HEK293 (cell line): ENCODE measurements around the gene CFAP46.
A peak's percentile ranks its signal among the peaks of the same experiment; 100 is the strongest.

ENCODE experiments used
- CTCF ChIA-PET: fragments of 350-600 bp; formaldehyde crosslinking; extraction: SDS; loops from one replicate; lab custom pipeline; 2021; ENCODE audit warnings: antibody characterized with exemption; lab: Yijun Ruan, JAX
- POLR2A ChIA-PET: fragments of 300-600 bp; formaldehyde crosslinking; extraction: SDS; loops from one replicate; lab custom pipeline; 2020; ENCODE audit warnings: antibody characterized with exemption, inconsistent platforms; lab: Yijun Ruan, JAX
- H3K27ac ChIP-seq: fragments of 200-500 bp; sonication (Bioruptor generic); 2 replicates; pipeline ENCODE4 v1.5.1; 2014; ENCODE audit warnings: low read depth, low read length, control low read depth, inconsistent platforms; ENCODE audit errors: extremely low read depth
- H3K36me3 ChIP-seq, 2 experiments: fragments of 200-500 bp in 1 of 2; sonication (Bioruptor generic) in 1 of 2; 1 replicate in 1 of 2; 2 replicates in 1 of 2; pipeline ENCODE4 v1.5.1; 2014 to 2017; ENCODE audit warnings: inconsistent platforms in 2 of 2, low read length in 2 of 2; ENCODE audit not compliant: control insufficient read depth in 2 of 2, insufficient read depth in 1 of 2
- H3K4me1 ChIP-seq: fragments of 200-500 bp; sonication (Bioruptor generic); 2 replicates; pipeline ENCODE4 v1.5.1; 2014; ENCODE audit warnings: mild to moderate bottlenecking, low read length, inconsistent platforms; ENCODE audit not compliant: control insufficient read depth, insufficient read depth
- H3K4me3 ChIP-seq: 2 replicates; pipeline ENCODE4 v1.5.1; 2011; ENCODE audit warnings: low read depth, mild to moderate bottlenecking, control low read depth, low read length, moderate library complexity
- H3K9me3 ChIP-seq: fragments of 200-500 bp; sonication (Bioruptor generic); 2 replicates; pipeline ENCODE4 v1.5.1; 2014; ENCODE audit warnings: low read depth, low read length, inconsistent platforms; ENCODE audit not compliant: control insufficient read depth, insufficient read depth
- EGR2 ChIP-seq: fragments of 450-650 bp; formaldehyde crosslinking; IDR thresholded peaks from 2 replicates; pipeline ENCODE4 v1.5.1; 2016; ENCODE audit warnings: low read depth, missing biosample characterization, missing genetic modification characterization
- KLF1 ChIP-seq: fragments of 450-650 bp; formaldehyde crosslinking; IDR thresholded peaks from 2 replicates; pipeline ENCODE4 v1.5.1; 2016; ENCODE audit warnings: missing biosample characterization, missing genetic modification characterization
- KLF10 ChIP-seq: fragments of 450-650 bp; IDR thresholded peaks from 2 replicates; pipeline ENCODE4 v1.5.1; 2018; ENCODE audit warnings: missing biosample characterization, mild to moderate bottlenecking, missing genetic modification characterization
- PRDM1 ChIP-seq: fragments of 450-650 bp; formaldehyde crosslinking; IDR thresholded peaks from 2 replicates; pipeline ENCODE4; 2016; ENCODE audit warnings: missing biosample characterization, missing genetic modification characterization
- PRDM2 ChIP-seq: fragments of 450-650 bp; formaldehyde crosslinking; IDR thresholded peaks from 2 replicates; pipeline ENCODE4 v1.5.1; 2016; ENCODE audit warnings: missing biosample characterization, missing genetic modification characterization, borderline replicate concordance
- ZFHX2 ChIP-seq: fragments of 450-650 bp; formaldehyde crosslinking; conservative IDR thresholded peaks from 2 replicates; pipeline ENCODE4 v1.5.1; 2016; ENCODE audit warnings: missing biosample characterization, missing genetic modification characterization
- ZNF202 ChIP-seq: fragments of 450-650 bp; formaldehyde crosslinking; IDR thresholded peaks from 2 replicates; pipeline ENCODE4 v1.5.1; 2016; ENCODE audit warnings: missing biosample characterization, missing genetic modification characterization, borderline replicate concordance
- ZNF404 ChIP-seq: fragments of 450-650 bp; formaldehyde crosslinking; IDR thresholded peaks from 2 replicates; pipeline ENCODE4 v1.5.1; 2017; ENCODE audit warnings: missing biosample characterization, missing genetic modification characterization
- ZNF423 ChIP-seq: fragments of 450-650 bp; formaldehyde crosslinking; IDR thresholded peaks from 2 replicates; pipeline ENCODE4 v1.5.1; 2016; ENCODE audit warnings: missing biosample characterization, missing genetic modification characterization
- ZNF596 ChIP-seq: fragments of 450-650 bp; IDR thresholded peaks from 2 replicates; pipeline ENCODE4 v1.5.0; 2018; ENCODE audit warnings: missing biosample characterization, mild to moderate bottlenecking, missing genetic modification characterization, moderate library complexity
- ZNF623 ChIP-seq: fragments of 450-650 bp; formaldehyde crosslinking; IDR thresholded peaks from 2 replicates; pipeline ENCODE4 v1.5.1; 2016; ENCODE audit warnings: missing biosample characterization, missing genetic modification characterization
- ZNF645 ChIP-seq: fragments of 450-650 bp; formaldehyde crosslinking; IDR thresholded peaks from 2 replicates; pipeline ENCODE4; 2016; ENCODE audit warnings: missing biosample characterization, missing genetic modification characterization
- ZNF677 ChIP-seq: fragments of 450-650 bp; IDR thresholded peaks from 2 replicates; pipeline ENCODE4 v1.5.0; 2018; ENCODE audit warnings: missing biosample characterization, mild to moderate bottlenecking, missing genetic modification characterization, moderate library complexity

The CFAP46 gene

GRCh38 chr10:132912713-132913558 lies 29.4 kb downstream of the CFAP46 start:
- H3K4me3 ChIP-seq: no peak overlapping the region
- POLR2A ChIA-PET: no interaction called here

GRCh38 chr10:132912225-132912712 lies 30.1 kb downstream of the CFAP46 start:
- POLR2A ChIA-PET: no interaction called here
- H3K4me3 ChIP-seq: no peak overlapping the region
- TF ChIP-seq ZNF645 (no peak), PRDM1 (tag by site-specific recombination) (peak; percentile 38; the same call in 1 of the 2 replicates), ZNF596 (tag by site-specific recombination) (peak; percentile 94), PRDM2 (tag by site-specific recombination) (no peak), ZNF202 (tag by site-specific recombination) (no peak)
- H3K4me1 ChIP-seq: no peaks in the 10 kb centered on the region
- H3K9me3 ChIP-seq: no peaks in the 10 kb centered on the region
- CTCF ChIA-PET: interaction anchor here (0.6 to 1.7 kb wide), 3 partner anchors 8 to 401 kb away, joined by 3 to 7 read pairs (median 3); no protein-coding TSS in a partner anchor
- H3K27ac ChIP-seq: no peak overlapping the region
- no peaks in the 10 kb centered on the region for H3K36me3 ChIP-seq

More at GRCh38 chr10:132912713-132913558, 29.4 kb downstream of the CFAP46 start:
- 0 out of 2 replicates have a peak, but pooled peaks have one; percentile 7 for TF ChIP-seq EGR2 (tag by site-specific recombination)
- TF ChIP-seq KLF10 (tag by site-specific recombination): no peak
- peak; percentile 64 for TF ChIP-seq KLF1 (tag by site-specific recombination)
- no peak for TF ChIP-seq ZNF623 (tag by site-specific recombination)
- Histone ChIP-seq H3K36me3 (no peaks in the 10 kb centered on the region), H3K9me3 (no peaks in the 10 kb centered on the region), H3K4me1 (no peaks in the 10 kb centered on the region), H3K27ac (no peak overlapping the region)
- CTCF ChIA-PET: interaction anchor here (1.7 kb wide), 1 partner anchor 8 kb away, joined by 7 read pairs; no protein-coding TSS in a partner anchor

GRCh38 chr10:132911786-132912097 lies 30.6 kb downstream of the CFAP46 start:
- Histone ChIP-seq H3K9me3 (no peaks in the 10 kb centered on the region), H3K4me3 (no peak overlapping the region), H3K36me3 (no peaks in the 10 kb centered on the region), H3K4me1 (no peaks in the 10 kb centered on the region), H3K27ac (no peak overlapping the region)
- ChIA-PET POLR2A (no interaction called here), CTCF (interaction anchor here (0.6 to 1.0 kb wide), 2 partner anchors 9 to 402 kb away, joined by 3 read pairs; no protein-coding TSS in a partner anchor)
- TF ChIP-seq ZNF423 (tag by site-specific recombination): no peak
- peak; percentile 3 for TF ChIP-seq EGR2 (tag by site-specific recombination)
- TF ChIP-seq ZFHX2 (tag by site-specific recombination): peak; percentile 91; the same call in 1 of the 2 replicates
- TF ChIP-seq ZNF677: no peak
- no peak for TF ChIP-seq ZNF404 (tag by site-specific recombination)
